A673 (cell line): Measurements from ENCODE around the gene RALGAPB. TPM values are rescaled to one million over a fixed set of nuclear protein-coding genes. Genes with fewer than 3 reads are reported as not detected.

Experiments
- BruUV-seq: library from RNA; stranded (reverse); fragments of 400-500 nt; replicated peaks from 2 replicates; lab custom pipeline; 2021; lab: Mats Ljungman, UMichigan
- CTCF ChIA-PET: fragments of 300-600 bp; sonication (Branson Sonifier 250); formaldehyde crosslinking; loops from one replicate; lab custom pipeline; 2022; ENCODE audit warnings: antibody characterized with exemption; lab: Charles Lee
- POLR2A ChIA-PET: fragments of 300-600 bp; sonication (Branson Sonifier 250); formaldehyde crosslinking; loops from one replicate; lab custom pipeline; 2022; ENCODE audit warnings: antibody characterized with exemption; ENCODE audit not compliant: low non-redundant PET; lab: Charles Lee
- DNase-seq: peaks from one replicate; pipeline ENCODE4 v3.0.0-alpha.2; 2015; ENCODE audit warnings: low spot score
- H3K27ac ChIP-seq: fragments of 200-600 bp; sonication (generic); 2 replicates; pipeline ENCODE4 v1.5.1; 2016; ENCODE audit warnings: mixed run types, low read depth, mild to moderate bottlenecking, mixed read lengths, antibody characterized with exemption, low read length; ENCODE audit not compliant: poor library complexity, severe bottlenecking
- H3K27me3 ChIP-seq: fragments of 200-600 bp; sonication (generic); replicated peaks from 2 replicates; pipeline ENCODE4 v1.6.1; 2017; ENCODE audit warnings: mixed run types, low read depth, mild to moderate bottlenecking, mixed read lengths, antibody characterized with exemption, low read length; ENCODE audit not compliant: insufficient read depth, poor library complexity
- H3K36me3 ChIP-seq: fragments of 200-600 bp; sonication (generic); 2 replicates; pipeline ENCODE4 v1.6.1; 2016; ENCODE audit warnings: mixed run types, mild to moderate bottlenecking, mixed read lengths, antibody characterized with exemption, low read length; ENCODE audit not compliant: insufficient read depth, poor library complexity, severe bottlenecking
- H3K4me1 ChIP-seq: fragments of 200-600 bp; sonication (generic); 2 replicates; pipeline ENCODE4 v1.6.1; 2017; ENCODE audit warnings: mixed run types, mild to moderate bottlenecking, mixed read lengths, antibody characterized with exemption, low read length; ENCODE audit not compliant: insufficient read depth, poor library complexity, severe bottlenecking
- H3K4me3 ChIP-seq: fragments of 200-600 bp; sonication (generic); 2 replicates; pipeline ENCODE4 v1.5.1; 2016; ENCODE audit warnings: low read depth, mixed run types, mild to moderate bottlenecking, mixed read lengths, low read length; ENCODE audit not compliant: poor library complexity, severe bottlenecking
- H3K9me3 ChIP-seq: fragments of 200-600 bp; sonication (generic); 2 replicates; pipeline ENCODE4 v1.6.1; 2016; ENCODE audit warnings: mixed run types, low read depth, mild to moderate bottlenecking, mixed read lengths, antibody characterized with exemption, low read length; ENCODE audit not compliant: poor library complexity, severe bottlenecking
- CTCF ChIP-seq: fragments of 300-800, 200-600 bp; sonication (generic); conservative IDR thresholded peaks from 2 replicates; pipeline ENCODE4 v1.5.1; 2017; ENCODE audit warnings: low read depth, mild to moderate bottlenecking, antibody characterized with exemption, low read length, moderate library complexity, mixed read lengths
- EZH2 ChIP-seq: fragments of 200-600 bp; sonication (generic); IDR thresholded peaks from 2 replicates; pipeline ENCODE4 v1.6.1; 2017; ENCODE audit warnings: borderline replicate concordance, low read depth, mild to moderate bottlenecking, mixed read lengths, antibody characterized with exemption, low read length; ENCODE audit not compliant: poor library complexity, severe bottlenecking
- intact Hi-C: fragments of 100-400 bp; cut with micrococcal nuclease; formaldehyde crosslinking; loops from one replicate; pipeline ENCODE4 v1.10.0; 2022; ENCODE audit not compliant: unreplicated experiment
- total RNA-seq: library from RNA; stranded (reverse); gene quantifications from 2 replicates; pipeline ENCODE4 v1.2.3, GENCODE V29; 2021

RALGAPB gene
- total RNA-seq, 1 experiment from 2014 or later, result 34.4 TPM

DNA sequence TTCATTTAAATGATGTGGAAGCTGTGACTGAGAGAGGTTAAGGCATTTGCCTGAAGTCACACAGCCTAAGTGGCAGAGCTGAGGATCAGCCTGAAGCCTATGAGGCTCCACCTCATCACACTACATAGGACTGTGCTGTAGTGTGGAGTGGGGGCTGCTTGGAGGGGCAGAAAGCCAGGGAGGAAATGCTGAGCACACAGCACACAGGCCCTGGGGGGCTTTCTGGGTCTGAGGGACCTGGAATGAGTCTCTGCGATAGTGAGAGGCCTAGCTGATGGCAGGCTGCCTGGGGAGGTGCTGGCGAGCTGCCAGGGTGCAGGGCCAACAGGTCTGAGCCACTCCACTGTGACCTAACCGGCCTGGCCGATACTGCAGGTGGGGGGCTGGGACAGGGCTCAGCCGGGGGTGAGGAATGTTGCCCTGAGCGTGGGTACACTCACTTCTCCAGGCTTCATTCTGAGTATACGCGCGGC lies 126.8 kb downstream of the RALGAPB start:
- POLR2A ChIA-PET, result no interaction called here
- H3K27me3 ChIP-seq, result peaks cover 25% of the 10 kb centered on the region
- no peaks in the 10 kb centered on the region for H3K36me3 ChIP-seq
- TF ChIP-seq EZH2 (no peak), CTCF (no peak)
- BruUV-seq, result no TSS peak
- intact Hi-C loops, result no loop called here
- no peak overlapping the region for H3K4me3 ChIP-seq
- no peaks in the 10 kb centered on the region for H3K9me3 ChIP-seq
- DNase-seq, result no peak
- CTCF ChIA-PET, result no interaction called here
- no peak overlapping the region for H3K27ac ChIP-seq
- peaks cover 9% of the 10 kb centered on the region for H3K4me1 ChIP-seq

- Histone ChIP-seq H3K4me3 (no peak overlapping the region), H3K36me3 (no peaks in the 10 kb centered on the region), H3K27me3 (peaks cover 25% of the 10 kb centered on the region), H3K27ac (no peak overlapping the region), H3K9me3 (no peaks in the 10 kb centered on the region), H3K4me1 (peaks cover 9% of the 10 kb centered on the region)
- DNase-seq, result no peak
- ChIA-PET CTCF (no interaction called here), POLR2A (no interaction called here)
- no peak for TF ChIP-seq CTCF
- no peak for TF ChIP-seq EZH2
- intact Hi-C loops, result no loop called here
- BruUV-seq, result no TSS peak
These were observed 127.4 kb downstream of the RALGAPB start for GRCh38 chr20:38600057-38600456.

- no TSS peak for BruUV-seq
- H3K4me1 ChIP-seq, result peaks cover 9% of the 10 kb centered on the region
- 0 out of 2 replicates have a peak, but pooled peaks have one; percentile 19 for TF ChIP-seq CTCF
- TF ChIP-seq EZH2, result no peak
- CTCF ChIA-PET, result no interaction called here
- H3K27me3 ChIP-seq, result peaks cover 25% of the 10 kb centered on the region
- H3K9me3 ChIP-seq, result no peaks in the 10 kb centered on the region
- peak; percentile 35 for DNase-seq
- H3K4me3 ChIP-seq, result no peak within 1 kb of the TSS
- POLR2A ChIA-PET, result interaction anchor here (0.6 kb wide), 1 partner anchor 476 kb away, joined by 3 read pairs; no protein-coding TSS in a partner anchor
- intact Hi-C loops, result no loop called here
- no peaks in the 10 kb centered on the region for H3K36me3 ChIP-seq
- no peak within 1 kb of the TSS for H3K27ac ChIP-seq
These were observed 128.9 kb downstream of the RALGAPB start, which contains the start of gene ARHGAP40 for GRCh38 chr20:38601216-38602184. ARHGAP40 (plus strand) TSS chr20:38601809.
